Measurements from ENCODE around the gene GABRG3. TPM values are rescaled to one million over a fixed set of nuclear protein-coding genes. Genes with fewer than 3 reads are reported as not detected.

The GABRG3 gene
- polyA plus RNA-seq, 2 of the 4 experiments (the other 2 are of a cell fraction) = 0.08 to 0.18 TPM

DNA sequence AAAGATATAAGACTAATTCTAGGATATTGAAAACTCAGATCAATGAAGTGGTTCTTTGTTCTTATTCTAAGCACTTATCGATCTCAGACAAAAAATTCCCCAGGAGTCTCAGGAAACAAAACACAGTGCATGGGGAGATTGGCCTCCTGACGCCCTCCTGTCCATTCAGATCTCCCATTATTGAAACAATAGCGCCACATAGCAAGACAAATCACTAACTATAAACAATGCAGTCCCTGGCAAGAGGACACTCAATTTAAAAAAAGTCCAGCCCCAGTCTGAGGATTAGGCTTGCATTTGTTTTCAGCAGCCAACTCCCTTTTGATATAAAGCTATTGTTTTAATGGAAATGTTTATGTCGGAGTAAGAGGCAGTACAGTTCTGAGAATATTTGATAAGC, 528.2 kb downstream of the GABRG3 start:
- 11% methylated on average over 4 of the region's 4 CpGs for WGBS (ENCODE audit: missing lambda C conversion rate)
- H3K27ac ChIP-seq = no peak overlapping the region
- DNase-seq (ENCODE audit: low read depth in 1 of 2, low spot score in 1 of 2) (no peak), ATAC-seq (no peak), FAIRE-seq (no peak)
- ChIA-PET CTCF (interaction anchor here (0.7 to 1.2 kb wide), 3 partner anchors 8 to 576 kb away, joined by 3 read pairs; no protein-coding TSS in a partner anchor), POLR2A (no interaction called here)
- H3K9me3 ChIP-seq = no peaks in the 10 kb centered on the region; the same call in 2 of the 3 replicates
- TF ChIP-seq JUN (IDR thresholded peaks at IDR 0.05) (no peak), CHD2 (IDR thresholded peaks at IDR 0.05; ENCODE audit: low read length, partially characterized antibody) (no peak), MAX (IDR thresholded peaks at IDR 0.05) (no peak), NR3C1 (IDR thresholded peaks at IDR 0.05) (no peak), JUNB (IDR thresholded peaks at IDR 0.05) (no peak), MYC (IDR thresholded peaks at IDR 0.05; ENCODE audit: borderline replicate concordance, low read length) (no peak), NFE2L2 (conservative IDR thresholded peaks at IDR 0.05; ENCODE audit: low read length) (no peak)
- no peaks in the 10 kb centered on the region for H3K4me1 ChIP-seq
- H3K4me3 ChIP-seq = no peak overlapping the region
- H3K4me2 ChIP-seq = no peak overlapping the region

DNA sequence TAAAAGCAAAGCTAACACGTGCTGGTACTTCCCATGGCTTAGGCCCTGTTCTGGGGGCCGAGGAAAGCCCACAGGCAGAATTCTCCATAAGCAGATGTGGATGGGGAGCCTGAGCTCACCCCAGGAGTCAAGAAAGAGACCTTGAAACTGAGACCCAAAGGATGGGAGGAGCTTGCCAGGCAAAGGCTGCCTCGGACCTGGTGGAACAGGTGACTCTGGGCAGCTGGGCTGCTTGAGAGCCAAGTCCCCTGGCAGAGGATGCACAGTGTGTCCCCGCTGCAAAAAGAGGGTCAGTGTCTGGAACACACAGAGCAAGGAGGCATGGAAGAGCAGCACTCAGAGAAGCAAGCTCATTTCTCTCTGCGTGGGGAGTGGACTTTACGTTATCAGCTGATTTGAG, 528.7 kb downstream of the GABRG3 start:
- TF ChIP-seq, protein P1, sequence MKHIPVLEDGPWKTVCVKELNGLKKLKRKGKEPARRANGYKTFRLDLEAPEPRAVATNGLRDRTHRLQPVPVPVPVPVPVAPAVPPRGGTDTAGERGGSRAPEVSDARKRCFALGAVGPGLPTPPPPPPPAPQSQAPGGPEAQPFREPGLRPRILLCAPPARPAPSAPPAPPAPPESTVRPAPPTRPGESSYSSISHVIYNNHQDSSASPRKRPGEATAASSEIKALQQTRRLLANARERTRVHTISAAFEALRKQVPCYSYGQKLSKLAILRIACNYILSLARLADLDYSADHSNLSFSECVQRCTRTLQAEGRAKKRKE (CRISPR knock-in tag; IDR thresholded peaks at IDR 0.05; ENCODE audit: low read depth) = no peak
- no peak for TF ChIP-seq MYC (IDR thresholded peaks at IDR 0.05; ENCODE audit: borderline replicate concordance, low read length)
- no peak for TF ChIP-seq PBX3 (IDR thresholded peaks at IDR 0.05)
- TF ChIP-seq CHD2 (IDR thresholded peaks at IDR 0.05; ENCODE audit: low read length, partially characterized antibody) = no peak
- no peak for TF ChIP-seq RAD21 (conservative IDR thresholded peaks at IDR 0.05 in 1 of 2, IDR thresholded peaks at IDR 0.05 in 1 of 2)
- no peak for TF ChIP-seq FOSL2 (IDR thresholded peaks at IDR 0.05)
- no peak for TF ChIP-seq FOSL2 (CRISPR knock-in tag; IDR thresholded peaks at IDR 0.05)
- no peak for TF ChIP-seq MAX (IDR thresholded peaks at IDR 0.05)
- no peak for TF ChIP-seq RNF2 (IDR thresholded peaks at IDR 0.05; ENCODE audit: borderline replicate concordance, low read depth)
- TF ChIP-seq HDAC2 (IDR thresholded peaks at IDR 0.05) = no peak
- TF ChIP-seq HOXA7 (CRISPR knock-in tag; IDR thresholded peaks at IDR 0.05) = no peak
- TF ChIP-seq ELK1 (IDR thresholded peaks at IDR 0.05; ENCODE audit: low read depth, low read length) = no peak
- TF ChIP-seq ZFP36 (IDR thresholded peaks at IDR 0.05; ENCODE audit: borderline replicate concordance, partially characterized antibody) = no peak
- TF ChIP-seq CBX8 (IDR thresholded peaks at IDR 0.05) = no peak
- TF ChIP-seq RFX5 (IDR thresholded peaks at IDR 0.05) = no peak
- Histone ChIP-seq H3K4me1 (no peaks in the 10 kb centered on the region), H3K4me3 (no peak overlapping the region), H3K27ac (no peak overlapping the region), H3K4me2 (no peak overlapping the region), H3K9me3 (no peaks in the 10 kb centered on the region; the same call in 2 of the 3 replicates)
- CTCF ChIA-PET = interaction anchor here (0.7 to 1.2 kb wide), 3 partner anchors 8 to 575 kb away, joined by 3 read pairs; no protein-coding TSS in a partner anchor
- DNase-seq (ENCODE audit: low read depth in 1 of 2, low spot score in 1 of 2) (no peak), ATAC-seq (no peak), FAIRE-seq (no peak)
- 6% methylated on average over 6 of the region's 6 CpGs for WGBS (ENCODE audit: missing lambda C conversion rate)
- POLR2A ChIA-PET = no interaction called here

GRCh38 chr15:27500206-27500605, 529.2 kb downstream of the GABRG3 start:
- DNase-seq (ENCODE audit: low read depth in 1 of 2, low spot score in 1 of 2) = no peak
- WGBS (ENCODE audit: missing lambda C conversion rate) = 44% methylated on average over 15 of the region's 15 CpGs
- Histone ChIP-seq H3K9me3 (no peaks in the 10 kb centered on the region; the same call in 2 of the 3 replicates), H3K4me2 (no peak overlapping the region), H3K4me1 (no peaks in the 10 kb centered on the region), H3K27ac (no peak overlapping the region), H3K4me3 (no peak overlapping the region)
- ChIA-PET CTCF (interaction anchor here (1.2 kb wide), 1 partner anchor 575 kb away, joined by 3 read pairs; no protein-coding TSS in a partner anchor), POLR2A (no interaction called here)
- no peak for FAIRE-seq
- no peak for ATAC-seq
- TF ChIP-seq CBX2 (IDR thresholded peaks at IDR 0.05; ENCODE audit: borderline replicate concordance, low read depth) = no peak
- no peak for TF ChIP-seq CHD2 (IDR thresholded peaks at IDR 0.05; ENCODE audit: low read length, partially characterized antibody)
- TF ChIP-seq EP300 (IDR thresholded peaks at IDR 0.05) = no peak
- TF ChIP-seq, protein P1 (CRISPR knock-in tag; IDR thresholded peaks at IDR 0.05; ENCODE audit: low read depth) = no peak
- TF ChIP-seq NR3C1 (IDR thresholded peaks at IDR 0.05) = no peak
- TF ChIP-seq ZC3H11A (IDR thresholded peaks at IDR 0.05) = no peak
- TF ChIP-seq CHD4 (IDR thresholded peaks at IDR 0.05; ENCODE audit: borderline replicate concordance) = no peak
- TF ChIP-seq, protein P2, sequence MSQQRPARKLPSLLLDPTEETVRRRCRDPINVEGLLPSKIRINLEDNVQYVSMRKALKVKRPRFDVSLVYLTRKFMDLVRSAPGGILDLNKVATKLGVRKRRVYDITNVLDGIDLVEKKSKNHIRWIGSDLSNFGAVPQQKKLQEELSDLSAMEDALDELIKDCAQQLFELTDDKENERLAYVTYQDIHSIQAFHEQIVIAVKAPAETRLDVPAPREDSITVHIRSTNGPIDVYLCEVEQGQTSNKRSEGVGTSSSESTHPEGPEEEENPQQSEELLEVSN (IDR thresholded peaks at IDR 0.05; ENCODE audit: borderline replicate concordance, low read depth) = no peak
- no peak for TF ChIP-seq ESRRA (IDR thresholded peaks at IDR 0.05; ENCODE audit: borderline replicate concordance, low read length)
- TF ChIP-seq CBX8 (IDR thresholded peaks at IDR 0.05) = no peak
- TF ChIP-seq FOSB (CRISPR knock-in tag; IDR thresholded peaks at IDR 0.05) = no peak
- TF ChIP-seq SREBF2 (IDR thresholded peaks at IDR 0.05) = no peak
- no peak for TF ChIP-seq KDM5A (IDR thresholded peaks at IDR 0.05)
- no peak for TF ChIP-seq MAX (IDR thresholded peaks at IDR 0.05)
